Activated CD8-positive, alpha-beta memory T cell treated with anti-CD3 and anti-CD28 coated beads, Interleukin-2, amount 10 ng/mL, durations not matched to agents 7 days and 5 days (primary cell): ENCODE results near the gene PSMG3. TPM values are rescaled to one million over a fixed set of nuclear protein-coding genes. Genes with fewer than 3 reads are reported as not detected.
A peak's percentile ranks its signal among the peaks of the same experiment; 100 is the strongest.
"Not testable (repeated sequence)": the region's sequence is repeated elsewhere in the genome, so short reads cannot be mapped to it uniquely, and the experiment has no call there.

ENCODE experiments used
- ATAC-seq: fragments of 150-1000 bp; cut with Tn5 transposase; one replicate; pipeline ENCODE4 v1.10.0; 2021; ENCODE audit warnings: moderate library complexity
- CTCF ChIA-PET: fragments of 350-600 bp; sonication (Branson Sonifier 250); formaldehyde crosslinking; loops from one replicate; lab custom pipeline; 2021; ENCODE audit warnings: antibody characterized with exemption; lab: Charles Lee
- DNase-seq: peaks from one replicate; pipeline ENCODE4 v3.0.0-alpha.2; 2020
- H3K27ac Mint-ChIP-seq: one replicate; pipeline ENCODE4 v1.8.0; 2021; ENCODE audit warnings: mild to moderate bottlenecking, mixed read lengths
- H3K27me3 Mint-ChIP-seq: one replicate; pipeline ENCODE4 v1.8.0; 2021; ENCODE audit warnings: mixed read lengths
- H3K36me3 Mint-ChIP-seq: one replicate; pipeline ENCODE4 v1.8.0; 2021; ENCODE audit warnings: mild to moderate bottlenecking, mixed read lengths
- H3K4me1 Mint-ChIP-seq: one replicate; pipeline ENCODE4 v1.8.0; 2021; ENCODE audit warnings: mixed read lengths
- H3K4me3 Mint-ChIP-seq: one replicate; pipeline ENCODE4 v1.8.0; 2021; ENCODE audit warnings: mild to moderate bottlenecking, moderate library complexity, mixed read lengths
- H3K9me3 Mint-ChIP-seq: one replicate; pipeline ENCODE4 v1.8.0; 2022; ENCODE audit warnings: low read depth, mixed read lengths
- total RNA-seq, 2 experiments: library from RNA; stranded (reverse); gene quantifications; one replicate each; pipeline ENCODE4 v1.2.3, GENCODE V29; 2021

Gene PSMG3
- total RNA-seq, 2 experiments from 2014 or later: 37.2 to 37.9 TPM

GRCh38 chr7:1531263-1531978 lies 38.4 kb downstream of the PSMG3 start:
- no peaks in the 10 kb centered on the region for H3K9me3 Mint-ChIP-seq
- peak overlapping the region; percentile 90 for H3K27ac Mint-ChIP-seq
- CTCF ChIA-PET: interaction anchor here (0.6 kb wide), 1 partner anchor 21 kb away, joined by 3 read pairs; no protein-coding TSS in a partner anchor
- ATAC-seq (peak; percentile 14), DNase-seq (peak; percentile 55)
- H3K4me1 Mint-ChIP-seq: peaks cover 32% of the 10 kb centered on the region
- peaks cover 9% of the 10 kb centered on the region for H3K27me3 Mint-ChIP-seq
- peak overlapping the region; percentile 80 for H3K4me3 Mint-ChIP-seq
- H3K36me3 Mint-ChIP-seq: no peaks in the 10 kb centered on the region

- Mint-ChIP-seq H3K27ac (no peak overlapping the region), H3K9me3 (no peaks in the 10 kb centered on the region), H3K4me3 (no peak overlapping the region), H3K4me1 (peaks cover 32% of the 10 kb centered on the region), H3K36me3 (no peaks in the 10 kb centered on the region), H3K27me3 (peaks cover 9% of the 10 kb centered on the region)
- ATAC-seq (peak; percentile 1), DNase-seq (no peak)
- CTCF ChIA-PET: no interaction called here
Measured at GRCh38 chr7:1530946-1531262, 38.9 kb downstream of the PSMG3 start.

DNA sequence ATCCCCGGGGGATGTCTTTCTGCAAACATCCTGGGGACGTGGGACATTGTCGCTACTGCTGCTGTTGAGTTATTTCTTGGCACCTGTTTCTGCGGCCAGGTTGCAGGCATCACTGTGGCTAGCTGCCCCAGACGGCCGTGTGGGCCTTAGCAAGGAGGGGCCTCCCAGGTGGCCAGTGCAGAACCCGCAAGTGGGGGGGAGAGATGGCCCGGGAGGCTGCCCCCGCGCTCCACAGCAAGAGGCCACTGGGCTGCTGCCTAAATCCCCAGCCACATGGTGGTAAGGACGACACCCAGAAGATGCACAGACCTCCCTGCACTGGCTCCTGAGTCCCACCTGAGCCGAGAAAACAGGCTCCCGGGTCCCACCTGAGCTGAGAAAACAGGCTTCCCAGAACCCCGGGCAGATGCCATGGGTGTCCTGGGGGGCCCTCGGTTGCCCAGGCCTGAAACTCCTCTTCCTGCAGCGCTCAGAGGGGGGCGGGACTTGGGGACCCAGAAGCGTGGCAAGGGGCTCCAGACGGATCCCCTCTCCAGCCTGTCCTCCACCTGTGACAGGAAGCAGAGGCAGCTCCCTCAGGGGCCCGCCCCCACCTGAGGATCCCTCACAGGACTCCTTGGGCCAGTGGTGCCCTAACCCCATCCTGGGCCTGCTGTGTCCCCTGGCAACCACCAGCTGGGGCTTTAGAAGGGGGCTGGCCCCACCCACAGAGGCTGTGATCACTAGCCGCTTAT lies 40.3 kb downstream of the PSMG3 start:
- Mint-ChIP-seq H3K4me3 (no peak overlapping the region), H3K36me3 (no peaks in the 10 kb centered on the region), H3K4me1 (peaks cover 32% of the 10 kb centered on the region), H3K9me3 (no peaks in the 10 kb centered on the region), H3K27ac (peak overlapping the region; percentile 52), H3K27me3 (peaks cover 13% of the 10 kb centered on the region)
- ATAC-seq: no peak
- DNase-seq: no peak
- CTCF ChIA-PET: no interaction called here

DNA sequence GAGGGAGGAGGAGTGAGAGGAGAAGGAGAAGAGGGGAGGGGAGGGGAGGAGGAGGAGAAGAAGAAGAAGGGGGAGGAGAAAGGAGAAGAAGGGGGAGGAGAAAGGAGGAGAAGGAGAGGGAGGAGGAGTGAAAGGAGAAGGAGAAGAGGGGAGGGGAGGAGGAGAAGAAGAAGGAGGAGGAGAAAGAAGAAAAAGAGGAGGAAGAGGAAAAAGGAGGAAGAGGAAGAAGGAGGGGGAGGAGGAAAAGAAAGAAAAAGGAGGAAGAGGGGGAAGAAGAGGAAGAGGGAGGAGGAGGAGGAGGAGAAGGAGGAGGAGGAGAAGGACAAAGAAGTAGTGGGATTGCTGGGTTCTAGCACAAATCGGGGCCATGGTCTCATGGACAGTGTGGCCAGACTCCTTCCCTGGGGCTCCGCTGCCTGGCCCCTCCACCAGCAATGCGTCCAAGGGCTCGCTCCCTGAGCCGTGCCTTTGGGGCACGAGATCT lies 43.5 kb downstream of the PSMG3 start:
- Mint-ChIP-seq H3K36me3 (no peaks in the 10 kb centered on the region), H3K9me3 (no peaks in the 10 kb centered on the region), H3K27ac (no peak overlapping the region), H3K27me3 (peaks cover 13% of the 10 kb centered on the region), H3K4me1 (no peaks in the 10 kb centered on the region), H3K4me3 (no peak overlapping the region)
- DNase-seq (no peak), ATAC-seq (no peak)
- CTCF ChIA-PET: no interaction called here

GRCh38 chr7:1525409-1525808 lies 44.4 kb downstream of the PSMG3 start:
- peaks cover 13% of the 10 kb centered on the region for H3K27me3 Mint-ChIP-seq
- ATAC-seq: no peak

GRCh38 chr7:1523844-1524243 lies 46.0 kb downstream of the PSMG3 start:
- no peak for DNase-seq
- no peak overlapping the region for H3K27ac Mint-ChIP-seq
- ATAC-seq: no peak
- H3K4me3 Mint-ChIP-seq: no peak overlapping the region
- H3K4me1 Mint-ChIP-seq: no peaks in the 10 kb centered on the region
- CTCF ChIA-PET: interaction anchor here (1.4 kb wide), 1 partner anchor 32 kb away, joined by 4 read pairs; the partner anchor contains the start of gene TMEM184A
- no peaks in the 10 kb centered on the region for H3K36me3 Mint-ChIP-seq
- H3K9me3 Mint-ChIP-seq: no peaks in the 10 kb centered on the region
- H3K27me3 Mint-ChIP-seq: peaks cover 13% of the 10 kb centered on the region

More at GRCh38 chr7:1525409-1525808, 44.4 kb downstream of the PSMG3 start:
- H3K4me1 Mint-ChIP-seq: no peaks in the 10 kb centered on the region
- H3K4me3 Mint-ChIP-seq: no peak overlapping the region
- no peak for DNase-seq
- CTCF ChIA-PET: interaction anchor here (1.1 to 1.4 kb wide), 2 partner anchors 19 to 31 kb away, joined by 3 to 4 read pairs; partner anchors contain the start of gene TMEM184A
- H3K27ac Mint-ChIP-seq: no peak overlapping the region
- H3K9me3 Mint-ChIP-seq: no peaks in the 10 kb centered on the region
- no peaks in the 10 kb centered on the region for H3K36me3 Mint-ChIP-seq

GRCh38 chr7:1523208-1523607 lies 46.6 kb downstream of the PSMG3 start:
- no peak overlapping the region for H3K4me3 Mint-ChIP-seq
- H3K36me3 Mint-ChIP-seq: no peaks in the 10 kb centered on the region
- CTCF ChIA-PET: no interaction called here

GRCh38 chr7:1521456-1521855 lies 48.4 kb downstream of the PSMG3 start:
- Mint-ChIP-seq H3K36me3 (no peaks in the 10 kb centered on the region), H3K4me3 (no peak overlapping the region), H3K4me1 (no peaks in the 10 kb centered on the region), H3K27ac (no peak overlapping the region), H3K9me3 (no peaks in the 10 kb centered on the region), H3K27me3 (peaks cover 4% of the 10 kb centered on the region)
- DNase-seq (no peak), ATAC-seq (no peak)
- CTCF ChIA-PET: interaction anchor here (0.8 kb wide), 1 partner anchor 914 kb away, joined by 3 read pairs; no protein-coding TSS in a partner anchor

More at GRCh38 chr7:1523208-1523607, 46.6 kb downstream of the PSMG3 start:
- Mint-ChIP-seq H3K4me1 (no peaks in the 10 kb centered on the region), H3K27ac (no peak overlapping the region), H3K27me3 (peaks cover 13% of the 10 kb centered on the region), H3K9me3 (no peaks in the 10 kb centered on the region)
- DNase-seq: no peak
- ATAC-seq: no peak

DNA sequence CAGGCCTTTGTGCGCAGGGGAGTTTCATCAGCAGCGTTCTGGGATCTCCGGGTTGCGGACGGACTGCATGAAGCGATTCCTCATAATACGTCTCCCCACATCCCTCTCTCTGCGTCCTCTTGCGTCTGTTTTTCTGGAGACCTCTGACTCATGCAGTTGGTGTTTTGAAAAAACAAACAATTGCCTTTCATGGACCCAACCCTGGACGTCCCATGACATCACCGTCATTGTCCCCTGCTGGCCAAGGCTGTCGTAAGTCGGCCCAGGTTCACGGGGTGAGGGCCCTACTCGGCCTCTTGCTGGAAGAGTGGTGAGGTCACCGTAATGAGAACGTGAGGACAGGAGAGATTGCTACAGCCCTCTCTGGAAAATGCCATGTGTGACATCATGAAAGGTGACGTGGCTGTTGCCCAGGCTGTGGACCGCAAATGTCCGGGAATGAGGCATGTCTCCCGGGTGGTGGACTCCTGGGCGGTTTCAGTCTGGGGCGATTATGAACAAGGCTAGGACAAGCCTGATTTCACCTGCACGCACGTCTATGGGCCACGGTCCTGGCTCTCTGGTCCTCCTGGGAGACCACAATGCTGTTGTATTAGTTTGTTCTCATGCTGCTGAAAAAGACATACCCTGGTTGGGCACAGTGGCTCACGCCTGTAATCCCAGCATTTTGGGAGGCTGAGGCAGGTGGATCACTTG lies 49.1 kb downstream of the PSMG3 start:
- Mint-ChIP-seq H3K4me1 (no peaks in the 10 kb centered on the region), H3K9me3 (no peaks in the 10 kb centered on the region)
- CTCF ChIA-PET: interaction anchor here (2.1 kb wide), 1 partner anchor 16 kb away, joined by 8 read pairs; the partner anchor contains the start of gene INTS1

DNA sequence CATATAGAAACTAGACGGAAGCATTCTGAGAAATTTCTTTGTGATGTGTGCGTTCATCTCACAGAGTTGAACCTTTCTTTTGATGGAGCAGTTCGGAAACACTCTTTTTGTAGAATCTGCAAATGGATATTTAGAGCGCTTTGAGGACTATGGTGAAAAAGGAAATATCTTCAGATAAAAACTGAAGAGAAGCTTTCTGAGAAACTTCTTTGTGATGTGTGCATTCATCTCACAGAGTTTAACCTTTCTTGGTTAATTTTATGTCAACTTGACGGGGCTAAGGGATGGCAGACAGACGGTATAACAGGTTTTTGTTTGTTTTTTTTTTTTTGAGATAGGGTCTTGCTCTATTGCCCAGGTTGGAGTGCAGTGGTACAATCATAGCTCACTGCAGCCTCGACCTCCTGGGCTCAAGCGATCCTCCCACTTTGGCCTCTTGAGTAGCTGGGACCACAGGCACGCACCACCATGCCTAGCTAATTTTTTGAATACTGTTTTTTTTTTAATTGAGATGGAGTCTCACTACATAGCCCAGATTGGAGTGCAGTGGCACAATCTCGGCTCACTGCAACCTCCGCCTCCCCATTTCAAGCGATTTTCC lies 50.4 kb downstream of the PSMG3 start:
- not testable (repeated sequence) for DNase-seq, H3K36me3 Mint-ChIP-seq, H3K27me3 Mint-ChIP-seq, ATAC-seq, H3K4me1 Mint-ChIP-seq, H3K4me3 Mint-ChIP-seq, H3K9me3 Mint-ChIP-seq, H3K27ac Mint-ChIP-seq
- CTCF ChIA-PET: interaction anchor here (0.7 to 2.1 kb wide), 2 partner anchors 15 to 688 kb away, joined by 3 to 8 read pairs; partner anchors contain the start of gene INTS1

More for the DNA sequence above, 49.1 kb downstream of the PSMG3 start:
- Mint-ChIP-seq H3K27ac (no peak overlapping the region), H3K36me3 (no peaks in the 10 kb centered on the region), H3K27me3 (peaks cover 4% of the 10 kb centered on the region), H3K4me3 (no peak overlapping the region)
- ATAC-seq: no peak
- no peak for DNase-seq
